Brain pericyte (primary cell): ENCODE measurements around the gene DCC.

Experiments
- DNase-seq: peaks from one replicate; pipeline ENCODE4 v3.0.0-alpha.2; 2012; ENCODE audit warnings: low read depth, low spot score

Gene DCC

DNA sequence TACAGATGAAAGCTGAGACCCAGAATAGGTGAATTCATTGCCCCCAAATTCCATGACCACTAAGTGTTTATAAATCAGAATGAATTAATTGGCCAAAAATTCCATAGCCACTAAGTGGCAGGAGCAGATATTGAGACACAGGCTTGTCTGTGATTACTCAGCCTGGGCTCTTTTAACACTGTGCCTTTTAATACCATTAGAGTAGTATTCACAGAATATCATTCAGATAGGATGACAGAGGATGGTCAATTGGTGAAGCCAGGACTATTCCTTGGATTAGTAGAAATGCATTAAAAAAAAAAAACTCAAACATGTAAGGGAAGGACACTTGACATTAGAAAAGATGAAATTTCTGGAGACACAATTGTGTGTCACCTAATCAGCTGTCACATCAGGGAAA is 698.6 kb downstream of the DCC start:
- DNase-seq, result no peak

DNA sequence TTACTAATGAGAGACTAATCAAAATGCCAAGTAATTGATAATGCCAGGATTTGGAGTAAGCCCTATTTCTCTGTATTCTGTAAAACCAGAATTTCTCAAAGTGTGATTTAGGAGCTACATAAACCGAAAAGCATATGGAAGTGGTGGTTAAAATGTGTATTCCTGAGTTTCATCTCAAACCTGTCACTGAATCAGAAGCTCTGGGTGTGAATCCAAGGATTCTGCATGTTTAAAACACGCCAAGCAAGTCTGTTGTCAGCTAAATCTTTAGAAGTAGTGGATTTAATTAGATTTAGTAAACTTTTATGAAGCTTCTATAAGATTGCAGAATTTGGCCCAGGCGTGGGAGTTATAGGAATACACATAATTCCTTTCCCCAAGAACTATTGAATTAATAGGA is 700.3 kb downstream of the DCC start:
- no peak for DNase-seq

DNA sequence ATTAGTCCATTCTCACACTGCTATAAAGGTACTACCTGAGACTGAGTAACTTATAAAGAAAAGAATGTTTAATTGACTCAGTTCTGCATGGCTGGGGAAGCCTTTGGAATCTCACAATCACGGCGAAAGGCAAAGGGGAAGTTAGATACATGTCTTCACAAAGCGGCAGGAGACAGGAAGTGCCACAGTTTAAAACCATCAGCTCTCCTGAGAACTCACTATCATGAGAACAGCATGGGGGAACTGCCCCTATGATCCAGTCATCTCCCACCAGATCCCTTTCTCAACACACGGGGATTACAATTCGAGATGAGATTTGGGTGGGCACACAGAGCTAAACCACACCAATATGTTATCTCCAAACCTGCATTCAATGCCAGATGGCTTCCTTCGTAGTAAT is 716.1 kb downstream of the DCC start:
- DNase-seq, result no peak

- DNase-seq, result no peak
Measured at GRCh38 chr18:53070788-53071187, 730.8 kb downstream of the DCC start.

GRCh38 chr18:53080687-53081086 is 740.7 kb downstream of the DCC start:
- no peak for DNase-seq

DNA sequence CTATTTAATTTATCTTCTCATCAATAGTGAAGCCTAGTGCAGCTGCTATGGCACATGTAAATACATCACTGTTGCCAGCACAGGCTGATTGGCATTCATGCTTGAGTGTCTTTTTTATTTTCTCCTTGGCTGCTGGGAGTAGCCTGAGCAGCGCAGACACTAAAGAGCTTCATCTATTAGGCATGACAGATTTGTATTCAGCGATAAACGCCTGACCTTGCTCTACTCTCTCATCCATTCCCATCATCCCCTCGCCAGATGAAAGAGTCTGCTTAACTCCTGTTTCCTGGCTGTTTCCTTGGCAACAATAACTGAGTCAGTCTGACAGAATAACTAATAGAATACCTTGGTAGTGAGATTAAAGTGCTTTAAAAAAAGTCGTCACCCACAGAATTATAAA is 753.6 kb downstream of the DCC start:
- DNase-seq, result no peak

DNA sequence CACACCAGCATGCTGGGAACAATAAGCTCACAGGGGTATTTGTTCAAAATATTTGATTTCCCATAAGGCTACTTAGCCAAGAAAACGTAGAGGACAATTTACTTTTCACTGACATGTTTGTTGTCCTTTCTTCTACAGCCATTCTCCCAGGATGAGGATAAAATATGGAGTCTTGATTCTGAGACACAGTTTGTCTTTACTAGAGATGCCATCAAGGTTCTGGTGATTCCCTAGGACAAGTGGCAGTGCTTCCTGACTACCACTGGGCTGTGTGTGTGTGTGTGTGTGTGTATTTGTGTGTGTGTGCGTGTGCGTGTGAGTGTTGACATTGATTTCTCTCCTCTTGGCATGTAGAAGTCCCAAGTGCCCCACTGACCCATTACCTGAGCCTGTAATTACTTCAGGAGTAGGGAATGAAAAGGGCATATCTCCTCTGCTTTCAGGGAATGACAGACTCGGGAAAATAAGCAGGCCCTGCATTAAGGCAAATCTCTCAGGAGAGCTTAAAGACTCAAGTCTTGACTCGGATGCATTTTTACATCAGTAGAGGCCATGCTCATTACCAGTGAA is 761.6 kb downstream of the DCC start:
- DNase-seq, result no peak

DNA sequence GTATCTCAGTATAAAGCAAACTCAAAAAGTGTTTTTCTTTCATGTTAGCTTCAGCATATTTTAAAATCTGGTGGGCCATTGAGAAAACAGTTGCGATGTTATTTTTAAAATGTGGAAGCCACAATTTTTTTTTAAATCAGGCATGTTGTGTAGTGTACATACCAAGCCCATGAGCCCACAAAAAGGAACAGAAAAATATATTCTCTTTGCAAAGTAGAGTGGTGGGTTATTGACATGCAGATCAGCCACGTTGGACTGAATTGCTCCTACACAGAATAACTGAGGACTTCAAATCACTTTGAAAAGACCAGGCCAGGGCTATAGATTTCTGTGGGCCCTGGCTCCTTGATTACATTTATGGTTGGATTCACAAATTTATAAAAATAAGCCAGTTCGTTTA is 774.4 kb downstream of the DCC start:
- DNase-seq, result no peak

DNA sequence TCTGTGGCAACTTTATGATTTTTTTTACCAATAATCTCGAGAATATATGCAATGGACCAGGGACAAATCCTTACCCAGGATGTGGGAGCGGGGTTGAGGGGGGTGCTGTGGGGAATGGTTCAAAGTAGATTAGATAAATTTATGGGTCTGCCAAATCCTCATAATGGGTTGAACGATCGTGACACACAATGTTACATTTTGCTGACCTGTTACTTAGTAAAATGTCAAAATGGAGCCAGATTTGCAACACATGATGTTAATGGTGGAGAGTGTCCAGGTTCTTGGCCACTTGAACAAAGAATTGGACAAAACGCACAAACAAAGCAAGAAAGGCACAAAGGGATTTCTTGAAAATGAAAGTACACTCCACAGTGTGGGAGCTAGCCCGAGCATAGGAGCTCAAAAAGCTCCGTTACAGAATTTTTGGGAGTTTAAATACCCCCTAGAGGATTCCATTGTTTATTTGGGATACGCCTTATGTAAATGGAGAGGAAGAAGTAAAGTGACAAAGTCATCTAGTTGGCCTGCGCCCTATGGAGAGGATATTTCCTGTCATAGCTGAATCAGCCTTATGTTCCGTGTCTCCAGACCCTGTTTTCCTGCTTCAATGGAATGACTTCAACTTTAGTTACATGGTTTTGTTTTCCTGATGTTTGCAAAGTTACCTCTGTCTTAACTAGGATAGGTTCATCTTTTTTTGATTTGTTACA is 776.0 kb downstream of the DCC start:
- DNase-seq, result no peak

DNA sequence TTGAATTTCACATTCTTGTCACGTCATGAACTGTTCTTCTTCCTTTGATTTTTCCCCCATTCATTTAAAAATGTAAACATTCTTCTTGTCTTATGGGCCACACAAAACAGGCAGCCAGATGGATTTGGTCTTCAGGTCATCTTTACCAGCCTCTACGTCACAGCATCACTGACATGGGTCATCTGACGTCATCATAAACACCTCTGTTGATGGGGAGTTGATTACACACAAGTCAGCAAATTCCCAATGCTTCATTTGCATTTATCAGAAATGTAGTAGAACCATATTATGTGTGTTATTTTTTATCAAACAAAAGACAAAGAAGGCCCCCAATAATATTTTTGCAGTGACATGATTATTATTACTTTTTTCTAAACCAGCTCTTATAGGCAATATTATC is 777.9 kb downstream of the DCC start:
- no peak for DNase-seq

GRCh38 chr18:53126210-53126609 is 786.2 kb downstream of the DCC start:
- no peak for DNase-seq

DNA sequence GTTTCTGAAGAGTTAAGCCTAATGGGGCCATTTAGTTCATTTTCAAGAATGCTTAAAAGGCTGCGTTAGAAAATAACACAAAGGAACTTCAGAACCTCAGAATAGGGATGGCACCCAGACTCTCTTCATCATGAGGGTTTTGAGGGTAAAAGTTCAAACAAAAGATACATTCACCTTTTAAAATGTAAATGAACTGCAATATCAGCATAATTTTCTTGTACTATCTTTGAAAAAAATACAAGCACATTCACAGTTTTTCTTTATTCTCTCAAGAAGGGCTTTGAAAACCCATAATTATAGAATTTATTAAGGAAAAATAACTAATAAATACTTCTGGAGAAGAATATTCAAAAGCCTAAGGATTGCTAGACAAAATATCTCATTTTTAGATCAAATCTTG is 791.0 kb downstream of the DCC start:
- no peak for DNase-seq

DNA sequence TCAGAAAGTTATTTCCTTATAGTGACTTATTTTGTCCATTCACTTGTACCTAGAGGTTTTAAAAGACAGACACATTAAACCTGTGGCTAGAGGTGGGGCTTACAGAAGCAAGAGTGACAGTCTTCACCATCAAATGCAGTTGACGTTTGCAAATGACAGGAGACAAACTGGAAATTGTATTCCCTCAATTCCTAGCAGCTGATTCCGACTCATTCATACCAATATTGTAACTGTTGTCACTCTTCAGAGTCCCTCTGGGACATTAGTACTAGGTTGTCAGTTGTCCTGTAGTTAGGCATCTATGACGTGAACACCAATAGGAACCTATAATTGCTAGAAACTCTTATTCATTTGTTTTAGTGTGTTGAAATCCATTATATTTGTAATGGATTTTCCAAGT is 794.7 kb downstream of the DCC start:
- no peak for DNase-seq

DNA sequence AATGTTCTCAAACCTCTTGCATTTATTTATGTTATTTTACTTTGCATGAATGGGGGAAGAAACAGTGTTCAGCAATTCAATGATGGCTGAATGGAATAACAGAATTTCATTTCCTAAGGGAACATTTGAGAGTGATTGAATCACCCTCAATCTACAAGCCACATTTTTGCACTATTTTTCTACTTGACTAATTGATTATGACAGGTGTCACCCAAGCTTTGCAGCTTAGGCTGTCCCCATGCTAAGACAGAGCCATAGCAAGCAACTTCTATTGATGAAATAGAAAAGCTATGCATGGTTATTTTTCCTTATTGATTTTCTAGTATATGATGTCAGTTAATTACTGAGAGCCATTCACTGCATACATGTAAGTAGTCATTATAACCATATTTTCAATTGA is 795.7 kb downstream of the DCC start:
- no peak for DNase-seq

GRCh38 chr18:53139746-53140500 is 799.9 kb downstream of the DCC start:
- no peak for DNase-seq

DNA sequence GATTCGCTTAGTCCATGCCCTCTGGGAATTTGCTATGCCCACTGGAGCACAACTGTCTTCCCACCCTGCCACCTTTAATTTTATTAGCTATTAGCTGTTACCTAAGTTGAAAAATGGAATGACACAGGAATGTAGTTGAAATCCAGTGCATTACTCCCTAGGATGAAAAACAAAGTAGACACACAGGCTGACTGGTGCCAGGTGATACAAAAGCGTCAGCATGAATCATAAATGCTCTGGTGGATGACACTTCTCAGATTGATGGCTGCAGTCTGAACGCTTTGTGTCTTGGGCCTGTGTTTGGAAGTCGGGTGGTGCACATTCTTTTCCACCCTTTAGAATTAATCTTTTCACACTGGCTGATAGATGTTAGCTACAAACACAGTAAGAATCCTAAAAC is 802.0 kb downstream of the DCC start:
- DNase-seq, result no peak

DNA sequence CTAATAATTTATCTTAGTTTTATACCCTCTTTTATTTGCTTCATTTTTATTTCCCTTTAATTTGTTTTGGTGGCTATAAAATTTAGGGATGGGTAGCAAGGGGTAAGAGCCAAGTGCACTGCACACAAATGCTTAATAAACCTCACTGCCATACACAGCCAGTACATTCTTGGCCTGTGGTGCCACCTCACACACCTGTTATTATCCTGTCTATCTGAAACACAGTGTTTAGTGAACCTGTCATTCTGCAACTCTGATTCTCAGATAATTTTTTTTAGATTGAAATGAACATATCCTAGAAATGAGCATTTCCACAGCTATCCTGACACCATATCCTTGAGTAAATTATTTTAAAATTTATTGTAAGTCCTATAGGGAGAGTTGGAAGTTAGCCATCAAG is 807.5 kb downstream of the DCC start:
- no peak for DNase-seq

GRCh38 chr18:53148123-53148522 is 808.1 kb downstream of the DCC start:
- no peak for DNase-seq

GRCh38 chr18:53152476-53152875 is 812.5 kb downstream of the DCC start:
- DNase-seq, result no peak

DNA sequence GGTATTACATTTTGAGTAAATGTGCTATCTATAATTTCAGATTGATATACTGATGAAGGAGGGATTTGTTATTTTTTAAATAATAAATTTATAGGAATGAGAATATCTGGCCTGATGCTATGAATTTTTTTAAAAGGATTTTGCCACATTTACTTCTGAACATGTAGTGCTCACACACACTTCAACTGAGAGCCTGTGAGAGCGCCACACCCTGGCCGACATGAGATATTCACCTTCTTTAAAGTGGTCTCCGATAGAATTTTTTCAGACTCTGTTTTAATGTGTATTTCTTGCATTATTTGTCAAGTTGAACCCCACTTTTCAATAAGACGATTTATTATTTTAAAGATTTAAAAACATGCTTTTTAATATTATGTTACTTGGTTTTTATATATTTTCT is 813.3 kb downstream of the DCC start:
- no peak for DNase-seq

DNA sequence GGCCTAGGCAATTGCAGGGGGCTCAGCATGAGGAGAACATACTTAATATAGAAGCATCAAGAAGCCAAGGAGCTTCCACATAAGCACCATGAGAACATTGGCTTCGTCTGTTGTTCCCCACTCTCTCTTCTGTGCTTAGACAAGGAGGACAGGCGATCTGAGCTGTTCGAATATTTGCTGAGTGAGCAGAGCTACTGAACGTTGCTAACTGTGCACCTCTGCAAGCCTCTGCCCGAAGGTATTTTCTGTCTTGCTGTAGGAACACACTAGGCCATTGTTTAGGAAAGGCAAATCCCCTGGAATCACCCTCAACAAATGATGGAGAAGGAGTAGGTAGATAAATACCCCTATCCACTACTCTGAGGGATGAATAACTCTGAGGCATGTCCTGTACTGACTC is 813.8 kb downstream of the DCC start:
- no peak for DNase-seq

- DNase-seq, result no peak
Measured at GRCh38 chr18:53165770-53166169, 825.8 kb downstream of the DCC start.

DNA sequence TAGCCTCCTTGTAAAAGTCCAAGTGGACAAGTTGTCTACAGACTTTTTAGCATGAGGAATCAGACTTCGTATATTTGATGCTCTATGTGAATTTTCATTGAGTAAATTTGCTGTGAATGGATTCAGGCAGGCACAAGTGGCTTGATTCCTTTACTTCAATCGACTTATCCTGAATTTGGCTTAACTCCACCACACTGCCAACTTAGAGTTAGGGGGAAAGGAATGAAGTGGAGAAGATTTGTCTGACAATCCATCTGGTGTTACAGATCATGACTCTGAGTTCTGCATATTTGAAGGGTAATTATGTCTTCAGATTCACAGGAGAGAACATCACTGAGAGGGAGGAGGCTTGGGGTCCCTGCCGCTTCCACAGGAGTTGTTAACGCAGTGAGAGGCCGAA is 829.3 kb downstream of the DCC start:
- no peak for DNase-seq
